HEK293 (cell line): Measurements from ENCODE around the gene STRA8.

Source experiments
- CTCF ChIA-PET: fragments of 350-600 bp; formaldehyde crosslinking; extraction: SDS; loops from one replicate; lab custom pipeline; 2021; ENCODE audit warnings: antibody characterized with exemption; lab: Yijun Ruan, JAX
- POLR2A ChIA-PET: fragments of 300-600 bp; formaldehyde crosslinking; extraction: SDS; loops from one replicate; lab custom pipeline; 2020; ENCODE audit warnings: antibody characterized with exemption, inconsistent platforms; lab: Yijun Ruan, JAX
- H3K27ac ChIP-seq: fragments of 200-500 bp; sonication (Bioruptor generic); 2 replicates; pipeline ENCODE4 v1.5.1; 2014; ENCODE audit warnings: low read depth, low read length, control low read depth, inconsistent platforms; ENCODE audit errors: extremely low read depth
- H3K36me3 ChIP-seq, 2 experiments: fragments of 200-500 bp in 1 of 2; sonication (Bioruptor generic) in 1 of 2; 1 replicate in 1 of 2; 2 replicates in 1 of 2; pipeline ENCODE4 v1.5.1; 2014 to 2017; ENCODE audit warnings: inconsistent platforms in 2 of 2, low read length in 2 of 2; ENCODE audit not compliant: control insufficient read depth in 2 of 2, insufficient read depth in 1 of 2
- H3K4me1 ChIP-seq: fragments of 200-500 bp; sonication (Bioruptor generic); 2 replicates; pipeline ENCODE4 v1.5.1; 2014; ENCODE audit warnings: mild to moderate bottlenecking, low read length, inconsistent platforms; ENCODE audit not compliant: control insufficient read depth, insufficient read depth
- H3K4me3 ChIP-seq: 2 replicates; pipeline ENCODE4 v1.5.1; 2011; ENCODE audit warnings: low read depth, mild to moderate bottlenecking, control low read depth, low read length, moderate library complexity
- H3K9me3 ChIP-seq: fragments of 200-500 bp; sonication (Bioruptor generic); 2 replicates; pipeline ENCODE4 v1.5.1; 2014; ENCODE audit warnings: low read depth, low read length, inconsistent platforms; ENCODE audit not compliant: control insufficient read depth, insufficient read depth
- IKZF3 ChIP-seq: fragments of 450-650 bp; IDR thresholded peaks from 2 replicates; pipeline ENCODE4 v1.5.0; 2018; ENCODE audit warnings: missing biosample characterization, mild to moderate bottlenecking, missing genetic modification characterization, moderate library complexity
- MEIS1 ChIP-seq: sonication (generic); formaldehyde crosslinking; IDR thresholded peaks from 2 replicates; pipeline ENCODE4 v1.8.1; 2022; ENCODE audit warnings: missing genetic modification reagents, mild to moderate bottlenecking, borderline replicate concordance
- PRDM4 ChIP-seq: fragments of 450-650 bp; formaldehyde crosslinking; IDR thresholded peaks from 2 replicates; pipeline ENCODE4 v1.5.1; 2017; ENCODE audit warnings: missing biosample characterization, missing genetic modification characterization
- REST ChIP-seq: fragments of 450-650 bp; formaldehyde crosslinking; IDR thresholded peaks from 2 replicates; pipeline ENCODE4 v1.5.1; 2016; ENCODE audit warnings: missing biosample characterization, missing genetic modification characterization
- SCRT1 ChIP-seq: fragments of 450-650 bp; formaldehyde crosslinking; IDR thresholded peaks from 2 replicates; pipeline ENCODE4 v1.5.1; 2016; ENCODE audit warnings: missing biosample characterization, missing genetic modification characterization, borderline replicate concordance
- SP2 ChIP-seq: fragments of 450-650 bp; formaldehyde crosslinking; IDR thresholded peaks from 2 replicates; pipeline ENCODE4 v1.5.1; 2016; ENCODE audit warnings: missing biosample characterization, missing genetic modification characterization
- ZBTB1 ChIP-seq: fragments of 450-650 bp; formaldehyde crosslinking; IDR thresholded peaks from 2 replicates; pipeline ENCODE4 v1.5.1; 2016; ENCODE audit warnings: missing biosample characterization, missing genetic modification characterization
- ZBTB21 ChIP-seq: fragments of 450-650 bp; formaldehyde crosslinking; IDR thresholded peaks from 2 replicates; pipeline ENCODE4 v1.5.1; 2017; ENCODE audit warnings: missing biosample characterization, missing genetic modification characterization
- ZBTB48 ChIP-seq: fragments of 450-650 bp; formaldehyde crosslinking; IDR thresholded peaks from 2 replicates; pipeline ENCODE4 v1.5.1; 2016; ENCODE audit warnings: missing biosample characterization, missing genetic modification characterization
- ZNF112 ChIP-seq: fragments of 450-650 bp; formaldehyde crosslinking; IDR thresholded peaks from 2 replicates; pipeline ENCODE4 v1.5.0; 2017; ENCODE audit warnings: missing biosample characterization, missing genetic modification characterization
- ZNF155 ChIP-seq: fragments of 450-650 bp; formaldehyde crosslinking; IDR thresholded peaks from 2 replicates; pipeline ENCODE4 v1.5.1; 2016; ENCODE audit warnings: missing biosample characterization, missing genetic modification characterization
- ZNF292 ChIP-seq: fragments of 450-650 bp; formaldehyde crosslinking; IDR thresholded peaks from 2 replicates; pipeline ENCODE4 v1.5.1; 2016; ENCODE audit warnings: low read depth, missing biosample characterization, missing genetic modification characterization, borderline replicate concordance
- ZNF404 ChIP-seq: fragments of 450-650 bp; formaldehyde crosslinking; IDR thresholded peaks from 2 replicates; pipeline ENCODE4 v1.5.1; 2017; ENCODE audit warnings: missing biosample characterization, missing genetic modification characterization
- ZNF473 ChIP-seq: fragments of 450-650 bp; formaldehyde crosslinking; IDR thresholded peaks from 2 replicates; pipeline ENCODE4 v1.5.1; 2017; ENCODE audit warnings: missing biosample characterization, missing genetic modification characterization
- ZNF521 ChIP-seq: fragments of 450-650 bp; formaldehyde crosslinking; IDR thresholded peaks from 2 replicates; pipeline ENCODE4 v1.5.1; 2017; ENCODE audit warnings: missing biosample characterization, mild to moderate bottlenecking, missing genetic modification characterization
- ZNF560 ChIP-seq: fragments of 450-650 bp; formaldehyde crosslinking; IDR thresholded peaks from 2 replicates; pipeline ENCODE4 v1.5.1; 2017; ENCODE audit warnings: missing biosample characterization, missing genetic modification characterization, borderline replicate concordance
- ZNF585B ChIP-seq: fragments of 450-650 bp; formaldehyde crosslinking; IDR thresholded peaks from 2 replicates; pipeline ENCODE4 v1.5.1; 2016; ENCODE audit warnings: missing biosample characterization, missing genetic modification characterization
- ZNF624 ChIP-seq: fragments of 450-650 bp; formaldehyde crosslinking; IDR thresholded peaks from 2 replicates; pipeline ENCODE4 v1.5.1; 2017; ENCODE audit warnings: missing biosample characterization, missing genetic modification characterization
- ZNF792 ChIP-seq: fragments of 450-650 bp; formaldehyde crosslinking; IDR thresholded peaks from 2 replicates; pipeline ENCODE4 v1.5.1; 2016; ENCODE audit warnings: missing biosample characterization, missing genetic modification characterization
- ZSCAN5A ChIP-seq: fragments of 450-650 bp; formaldehyde crosslinking; IDR thresholded peaks from 2 replicates; pipeline ENCODE4 v1.5.1; 2016; ENCODE audit warnings: missing biosample characterization, missing genetic modification characterization

The STRA8 gene

GRCh38 chr7:135233570-135233969, at the start of gene STRA8:
Gene STRA8, plus strand, starts transcription at chr7:135233838. Its CDS starts 6,687 bp downstream, at chr7:135240525.
- no peaks in the 10 kb centered on the region for H3K9me3 ChIP-seq
- no peaks in the 10 kb centered on the region for H3K4me1 ChIP-seq
- no peaks in the 10 kb centered on the region for H3K36me3 ChIP-seq
- no peak within 1 kb of the TSS for H3K4me3 ChIP-seq
- no peak within 1 kb of the TSS for H3K27ac ChIP-seq
- no peak for TF ChIP-seq ZBTB1 (tag by site-specific recombination)
- TF ChIP-seq ZNF112 = no peak
- TF ChIP-seq ZNF792 (tag by site-specific recombination) = no peak
- TF ChIP-seq ZSCAN5A = no peak
- no peak for TF ChIP-seq ZNF292
- no peak for TF ChIP-seq ZBTB21 (tag by site-specific recombination)
- TF ChIP-seq ZNF155 = no peak
- TF ChIP-seq PRDM4 = no peak
- ChIA-PET POLR2A (no interaction called here), CTCF (interaction anchor here (0.6 to 0.9 kb wide), 4 partner anchors 19 to 436 kb away, joined by 3 to 5 read pairs (median 3); no protein-coding TSS in a partner anchor)

GRCh38 chr7:135184254-135184841, 49.3 kb upstream of the STRA8 start:
- H3K9me3 ChIP-seq = no peaks in the 10 kb centered on the region
- no peak overlapping the region for H3K4me3 ChIP-seq
- CTCF ChIA-PET = no interaction called here
- H3K36me3 ChIP-seq = peaks cover 0 to 63% of the 10 kb centered on the region in 2 experiments; a peak in 1 of 3 replicates
- H3K4me1 ChIP-seq = no peaks in the 10 kb centered on the region
- TF ChIP-seq ZNF404 (tag by site-specific recombination) (no peak), MEIS1 (CRISPR knock-in tag) (no peak), ZNF521 (tag by site-specific recombination) (no peak), ZBTB21 (tag by site-specific recombination) (no peak), SCRT1 (tag by site-specific recombination) (no peak), ZBTB48 (no peak), ZBTB1 (tag by site-specific recombination) (no peak), ZNF624 (no peak), ZNF473 (tag by site-specific recombination) (no peak), IKZF3 (tag by site-specific recombination) (no peak), REST (tag by site-specific recombination) (no peak), ZNF585B (tag by site-specific recombination) (no peak), ZNF560 (tag by site-specific recombination) (no peak), SP2 (tag by site-specific recombination) (no peak)
- POLR2A ChIA-PET = no interaction called here
- H3K27ac ChIP-seq = no peak overlapping the region
